Retinal pigment epithelial cell (primary cell): ENCODE measurements around the gene KCNQ1.

ENCODE experiments used
- DNase-seq: peaks from one replicate; pipeline ENCODE4 v3.0.0-alpha.2; 2010; ENCODE audit warnings: low read depth
- H3K4me3 ChIP-seq: 2 replicates; pipeline ENCODE4 v1.5.1; 2011; ENCODE audit warnings: mild to moderate bottlenecking, low read length, control low read depth, moderate library complexity
- CTCF ChIP-seq: conservative IDR thresholded peaks from 2 replicates; pipeline ENCODE4 v1.5.1; 2011; ENCODE audit warnings: low read depth, low read length, control low read depth, inconsistent platforms

Gene KCNQ1

GRCh38 chr11:2812371-2812991 lies 367.7 kb downstream of the KCNQ1 start:
- H3K4me3 ChIP-seq: no peak overlapping the region
- TF ChIP-seq CTCF: no peak

GRCh38 chr11:2813141-2813908 lies 368.5 kb downstream of the KCNQ1 start:
- H3K4me3 ChIP-seq: no peak overlapping the region
- no peak for TF ChIP-seq CTCF
- no peak for DNase-seq

More at GRCh38 chr11:2812371-2812991, 367.7 kb downstream of the KCNQ1 start:
- DNase-seq: no peak

GRCh38 chr11:2813968-2814367 lies 369.2 kb downstream of the KCNQ1 start:
- no peak for DNase-seq
- TF ChIP-seq CTCF: no peak
- H3K4me3 ChIP-seq: no peak overlapping the region

GRCh38 chr11:2814751-2815150 lies 369.9 kb downstream of the KCNQ1 start:
- H3K4me3 ChIP-seq: no peak overlapping the region
- no peak for TF ChIP-seq CTCF
- DNase-seq: no peak

- no peak overlapping the region for H3K4me3 ChIP-seq
- no peak for TF ChIP-seq CTCF
- no peak for DNase-seq
These were observed 371.1 kb downstream of the KCNQ1 start for GRCh38 chr11:2815762-2816496.

GRCh38 chr11:2816523-2816922 lies 371.7 kb downstream of the KCNQ1 start:
- no peak for TF ChIP-seq CTCF
- no peak for DNase-seq
- H3K4me3 ChIP-seq: no peak overlapping the region
